ENCODE results near the gene MARCO. TPM values are rescaled to one million over a fixed set of nuclear protein-coding genes. Genes with fewer than 3 reads are reported as not detected.

The MARCO gene
- not detected in 2 replicates for total RNA-seq

GRCh38 chr2:118942031-118942430 lies at the start of gene MARCO:
MARCO (plus strand) TSS chr2:118942194; CDS start chr2:118942301, 107 bp downstream.

Other genes with a start within 250 kb of the MARCO start
- 0.26 TPM in 1 of 2 replicates, not detected in the other for gene EN1, start 94.5 kb upstream of the MARCO start, total RNA-seq
- gene C1QL2, start 216.6 kb downstream of the MARCO start, total RNA-seq, result not detected in 2 replicates